Body of pancreas (tissue), 4 donors: ENCODE data around the gene CHRNA1.

Experiments used
- CTCF ChIP-seq, 7 experiments: fragments of 450-650 bp in 4 of 7; fragments of 200-600 bp in 3 of 7; sonication (generic) in 3 of 7; IDR thresholded peaks; one replicate each; pipeline ENCODE4 v1.5.1; 2016 to 2019; ENCODE audit warnings: antibody characterized with exemption in 7 of 7
- POLR2A ChIP-seq, 3 donors: fragments of 450-650 bp; IDR thresholded peaks; one replicate each; pipeline ENCODE4 v1.6.1; 2016; ENCODE audit warnings: antibody characterized with exemption in 3 of 3, mild to moderate bottlenecking in 2 of 3

- TF ChIP-seq CTCF (IDR thresholded peaks at IDR 0.05) (no peak), POLR2A (IDR thresholded peaks at IDR 0.05) (no peak)
These were observed 8.9 kb upstream of the CHRNA1 start for GRCh38 chr2:174773215-174773614.
